ENCODE results near the gene USP36.

Gene USP36

DNA sequence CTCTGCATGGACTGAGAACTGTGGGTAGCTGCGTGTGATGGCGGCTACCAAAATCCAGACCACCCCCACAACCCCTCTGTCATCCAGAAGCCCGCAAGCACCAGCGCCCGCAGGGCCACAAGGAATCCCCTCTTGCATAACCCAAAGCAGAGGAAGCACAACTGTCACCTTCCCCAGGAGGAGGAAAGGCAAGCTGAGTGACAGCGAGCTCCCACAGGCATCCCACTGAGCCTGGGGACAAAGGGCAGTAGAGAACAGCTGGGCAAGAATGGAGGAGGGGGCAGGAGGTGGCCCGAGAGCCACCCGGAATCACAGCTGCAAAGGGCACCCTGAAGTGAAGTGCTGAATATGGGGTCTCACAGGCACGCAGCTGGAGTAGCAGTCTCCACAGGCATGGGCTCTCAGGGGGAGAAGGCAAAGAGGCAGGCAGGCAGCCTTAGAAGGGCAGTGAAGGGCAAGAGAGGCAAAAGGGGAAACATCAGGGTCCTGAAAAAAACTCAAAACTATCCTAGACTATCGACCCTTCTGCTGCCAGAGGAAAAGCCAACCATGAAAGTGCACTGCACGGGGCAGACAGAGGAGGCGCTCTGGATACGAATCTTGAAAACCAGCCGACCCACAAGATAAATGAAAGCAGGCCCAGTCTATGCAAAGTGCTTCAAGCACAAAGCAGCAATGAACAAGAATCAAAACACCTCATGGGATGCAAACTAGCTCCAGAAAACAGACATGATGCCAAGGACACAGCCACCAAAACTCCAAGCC is 17.1 kb downstream of the USP36 start:
- intact Hi-C loops (cut with DNase I; ENCODE audit: low total_unique reads), result no loop called here
- TF ChIP-seq, protein P1, sequence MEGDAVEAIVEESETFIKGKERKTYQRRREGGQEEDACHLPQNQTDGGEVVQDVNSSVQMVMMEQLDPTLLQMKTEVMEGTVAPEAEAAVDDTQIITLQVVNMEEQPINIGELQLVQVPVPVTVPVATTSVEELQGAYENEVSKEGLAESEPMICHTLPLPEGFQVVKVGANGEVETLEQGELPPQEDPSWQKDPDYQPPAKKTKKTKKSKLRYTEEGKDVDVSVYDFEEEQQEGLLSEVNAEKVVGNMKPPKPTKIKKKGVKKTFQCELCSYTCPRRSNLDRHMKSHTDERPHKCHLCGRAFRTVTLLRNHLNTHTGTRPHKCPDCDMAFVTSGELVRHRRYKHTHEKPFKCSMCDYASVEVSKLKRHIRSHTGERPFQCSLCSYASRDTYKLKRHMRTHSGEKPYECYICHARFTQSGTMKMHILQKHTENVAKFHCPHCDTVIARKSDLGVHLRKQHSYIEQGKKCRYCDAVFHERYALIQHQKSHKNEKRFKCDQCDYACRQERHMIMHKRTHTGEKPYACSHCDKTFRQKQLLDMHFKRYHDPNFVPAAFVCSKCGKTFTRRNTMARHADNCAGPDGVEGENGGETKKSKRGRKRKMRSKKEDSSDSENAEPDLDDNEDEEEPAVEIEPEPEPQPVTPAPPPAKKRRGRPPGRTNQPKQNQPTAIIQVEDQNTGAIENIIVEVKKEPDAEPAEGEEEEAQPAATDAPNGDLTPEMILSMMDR (IDR thresholded peaks at IDR 0.05), result no peak
- DNase-seq, result no peak
- peaks cover 0 to 4% (median 1%) of the 10 kb centered on the region in 4 donors for H3K4me1 ChIP-seq
- H3K4me3 ChIP-seq, result no peak overlapping the region
- peaks cover 69 to 100% (median 93%) of the 10 kb centered on the region in 3 donors for H3K36me3 ChIP-seq
- H3K9me3 ChIP-seq, result no peaks in the 10 kb centered on the region
- no peak overlapping the region for H3K27ac ChIP-seq
- no peaks in the 10 kb centered on the region for H3K27me3 ChIP-seq

DNA sequence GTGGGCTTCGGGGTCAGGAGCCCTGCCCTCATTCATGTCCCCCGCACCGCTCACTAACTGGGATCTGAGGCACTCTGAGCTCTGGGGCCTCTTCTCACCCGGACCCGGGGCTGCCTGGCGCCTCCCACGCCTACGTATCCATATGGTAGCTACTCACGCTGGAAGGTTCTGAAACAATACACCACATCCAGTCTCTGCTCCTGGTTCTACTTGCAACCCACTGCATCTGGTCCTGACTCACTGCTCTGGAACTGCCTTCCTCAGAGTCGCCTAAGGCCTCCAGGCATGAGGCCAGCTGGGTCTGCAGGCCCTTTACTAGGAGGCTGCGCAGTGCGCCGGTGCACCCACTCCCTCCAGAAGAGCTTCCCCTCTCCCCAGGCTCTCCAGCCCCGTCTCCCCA is 18.1 kb downstream of the USP36 start:
- peaks cover 69 to 100% (median 93%) of the 10 kb centered on the region in 3 donors for H3K36me3 ChIP-seq
- no peak for DNase-seq
- H3K9me3 ChIP-seq, result no peaks in the 10 kb centered on the region
- H3K27me3 ChIP-seq, result no peaks in the 10 kb centered on the region
- H3K4me1 ChIP-seq, result peaks cover 0 to 4% (median 1%) of the 10 kb centered on the region in 4 donors
- no peak overlapping the region for H3K27ac ChIP-seq
- intact Hi-C loops (cut with DNase I; ENCODE audit: low total_unique reads), result no loop called here
- H3K4me3 ChIP-seq, result no peak overlapping the region
- TF ChIP-seq, protein P1 (IDR thresholded peaks at IDR 0.05), result no peak

DNA sequence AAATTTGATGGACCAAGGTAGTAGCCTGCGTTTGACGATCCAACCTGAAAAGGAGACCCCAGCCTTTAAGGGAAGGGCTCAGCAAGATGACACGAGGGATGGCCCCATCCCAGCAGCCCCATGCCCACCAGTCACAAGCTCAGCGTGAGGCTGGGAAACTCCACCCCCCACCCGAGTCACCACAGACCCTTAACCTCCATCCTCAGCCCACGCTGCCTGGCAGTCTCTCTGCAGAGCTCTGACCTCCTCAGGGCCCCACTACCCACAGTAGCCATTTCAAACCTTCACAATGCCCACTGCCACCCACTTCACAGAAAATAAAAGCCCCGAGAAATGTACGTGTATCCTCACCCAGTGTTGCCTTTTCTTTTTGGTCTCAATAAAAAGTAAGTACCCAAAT is 18.7 kb downstream of the USP36 start:
- H3K9me3 ChIP-seq, result no peaks in the 10 kb centered on the region
- TF ChIP-seq, protein P1 (IDR thresholded peaks at IDR 0.05), result no peak
- intact Hi-C loops (cut with DNase I; ENCODE audit: low total_unique reads), result no loop called here
- no peak overlapping the region for H3K4me3 ChIP-seq
- peaks cover 69 to 100% (median 93%) of the 10 kb centered on the region in 3 donors for H3K36me3 ChIP-seq
- no peak for DNase-seq
- no peaks in the 10 kb centered on the region for H3K27me3 ChIP-seq
- no peak overlapping the region for H3K27ac ChIP-seq
- peaks cover 0 to 4% (median 1%) of the 10 kb centered on the region in 4 donors for H3K4me1 ChIP-seq

DNA sequence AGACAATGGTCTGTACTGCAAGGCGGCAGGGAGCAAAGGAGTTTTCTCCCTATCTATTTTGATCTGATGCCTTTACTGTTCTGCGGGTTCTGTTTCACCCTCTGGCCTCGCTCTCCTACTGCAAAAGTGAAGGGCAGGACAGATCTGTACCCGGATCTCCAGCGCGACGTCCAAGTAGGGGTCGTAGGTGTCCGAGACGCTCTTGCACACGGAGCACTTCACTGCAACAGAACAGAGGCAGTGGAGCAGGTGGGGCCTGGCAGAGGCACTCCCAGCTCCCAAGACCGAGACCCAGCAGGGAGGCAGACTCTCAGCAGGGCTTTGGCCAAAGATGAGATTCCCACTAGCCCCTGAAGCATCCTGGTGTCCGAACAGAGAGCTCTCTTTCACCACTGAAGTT is 19.8 kb downstream of the USP36 start:
- DNase-seq, result no peak
- no peaks in the 10 kb centered on the region for H3K9me3 ChIP-seq
- H3K4me1 ChIP-seq, result peaks cover 0 to 4% (median 1%) of the 10 kb centered on the region in 4 donors
- peaks cover 74 to 100% (median 93%) of the 10 kb centered on the region in 3 donors for H3K36me3 ChIP-seq
- no peak overlapping the region for H3K4me3 ChIP-seq
- no peaks in the 10 kb centered on the region for H3K27me3 ChIP-seq
- H3K27ac ChIP-seq, result no peak overlapping the region
- intact Hi-C loops (cut with DNase I; ENCODE audit: low total_unique reads), result no loop called here
- TF ChIP-seq, protein P1 (IDR thresholded peaks at IDR 0.05), result no peak

DNA sequence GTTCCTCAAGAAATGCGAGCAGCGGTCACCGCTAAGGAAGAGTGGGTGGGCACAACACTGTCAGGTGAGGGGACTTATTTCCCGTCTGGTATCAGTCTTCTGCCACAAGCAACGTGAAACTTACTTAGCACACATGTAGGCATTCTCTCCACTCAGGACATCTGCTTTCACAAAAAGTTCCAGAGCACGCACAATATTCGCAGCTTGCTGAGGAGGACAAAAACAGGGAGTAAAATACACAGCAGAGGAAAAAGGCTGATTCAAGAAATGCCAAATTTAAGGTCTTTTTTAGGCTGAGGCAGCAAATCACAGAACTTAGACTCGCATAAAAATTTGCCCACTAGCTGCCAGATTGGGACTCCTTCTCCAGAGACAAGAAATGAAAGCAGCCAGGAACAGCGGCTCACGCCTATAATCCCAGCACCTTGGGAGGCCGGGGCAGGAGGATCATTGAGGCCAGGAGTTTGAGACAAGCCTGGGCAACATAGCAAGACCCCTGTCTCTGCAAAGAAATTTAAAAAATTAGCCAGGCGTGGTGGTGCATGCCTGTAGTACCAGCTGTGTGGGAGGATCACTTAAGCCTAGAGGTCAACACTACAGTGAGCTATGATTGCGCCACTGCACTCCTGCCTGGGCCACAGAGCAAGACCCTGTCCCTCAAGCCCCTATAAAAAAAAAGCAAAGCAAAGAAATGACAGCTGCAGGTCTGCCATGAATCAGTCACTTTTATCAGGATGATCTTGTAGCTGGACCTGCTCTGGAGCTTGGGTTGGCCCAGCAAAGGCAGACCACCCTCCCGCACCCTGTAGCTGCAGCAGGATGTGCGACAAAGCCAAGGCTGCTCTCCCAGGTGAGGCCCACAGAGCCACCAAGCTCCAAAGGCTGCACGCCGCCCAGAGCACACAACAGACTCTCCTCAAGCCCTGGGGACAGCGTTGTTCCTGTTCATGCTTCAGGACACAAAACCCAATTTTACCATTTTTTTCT is 20.5 kb downstream of the USP36 start:
- intact Hi-C loops (cut with DNase I; ENCODE audit: low total_unique reads), result no loop called here
- Histone ChIP-seq H3K36me3 (peaks cover 79 to 100% (median 93%) of the 10 kb centered on the region in 3 donors), H3K9me3 (no peaks in the 10 kb centered on the region), H3K27me3 (no peaks in the 10 kb centered on the region), H3K4me1 (peaks cover 0 to 4% (median 1%) of the 10 kb centered on the region in 4 donors), H3K4me3 (no peak overlapping the region), H3K27ac (no peak overlapping the region)
- no peak for DNase-seq
- TF ChIP-seq, protein P1 (IDR thresholded peaks at IDR 0.05), result no peak

Measured in tibial artery (tissue), 4 donors.